K562 (cell line): ENCODE results near the gene SPINK4. TPM values are rescaled to one million over a fixed set of nuclear protein-coding genes. Genes with fewer than 3 reads are reported as not detected.

Source experiments
- ATAC-seq: fragments of 200-7000 bp; cut with Tn5 transposase; 3 replicates; pipeline ENCODE4 v1.9.1; 2020; ENCODE audit warnings: moderate library complexity
- BruUV-seq: library from RNA; stranded (reverse); fragments of 400-500 nt; replicated peaks from 2 replicates; lab custom pipeline; 2021; lab: Mats Ljungman, UMichigan
- CTCF ChIA-PET: fragments of 300-600 bp; formaldehyde crosslinking; extraction: SDS; loops from one replicate; lab custom pipeline; 2021; ENCODE audit warnings: low intra/inter-chr PET ratio; lab: Yijun Ruan, JAX
- POLR2A ChIA-PET: fragments of 300-600, 350-650 bp; sonication (Branson Sonifier 250); formaldehyde crosslinking; extraction: SDS; loops from one replicate; lab custom pipeline; 2021; ENCODE audit warnings: antibody characterized with exemption, inconsistent platforms; lab: Yijun Ruan, JAX
- DNase-seq, 4 experiments: peaks; one replicate each; pipeline versions ENCODE4 v3.0.0 to v3.0.0-alpha.2; 2011 to 2018; ENCODE audit warnings: low spot score in 3 of 4, mixed read lengths in 3 of 4; ENCODE audit errors: extremely low read depth in 1 of 4
- FAIRE-seq: peaks from 2 replicates; lab custom pipeline; 2011; peaks lifted over from hg19 to GRCh38; lab: Jason Lieb, UNC
- H2AFZ ChIP-seq: 2 replicates; pipeline ENCODE4 v1.6.0; 2011; ENCODE audit warnings: low read depth, low read length, control low read depth, inconsistent platforms
- H3K27ac ChIP-seq: fragments of 200-600 bp; 3 replicates; pipeline ENCODE4 v1.8.0; 2011; ENCODE audit warnings: low read depth, mild to moderate bottlenecking, control low read depth, inconsistent platforms, low read length, moderate library complexity, mixed read lengths; ENCODE audit errors: extremely low read depth
- H3K27me3 ChIP-seq, 2 experiments: fragments of 300-600 bp in 1 of 2; 2 replicates in 1 of 2; 3 replicates in 1 of 2; pipeline versions ENCODE4 v1.6.0 to v1.8.0; 2011; ENCODE audit warnings: inconsistent platforms in 2 of 2, low read length in 2 of 2, mild to moderate bottlenecking in 1 of 2, mixed read lengths in 1 of 2, moderate library complexity in 1 of 2; ENCODE audit not compliant: control insufficient read depth in 2 of 2, insufficient read depth in 2 of 2
- H3K36me3 ChIP-seq: fragments of 300-600 bp; 3 replicates; pipeline ENCODE4 v1.8.0; 2011; ENCODE audit warnings: mild to moderate bottlenecking, low read length, inconsistent platforms; ENCODE audit not compliant: control insufficient read depth, insufficient read depth
- H3K4me1 ChIP-seq, 2 experiments: fragments of 200-600 bp in 1 of 2; replicated peaks in 1 of 2; 2 replicates in 1 of 2; 3 replicates in 1 of 2; pipeline versions ENCODE4 v1.5.1 to v1.8.0; 2011; ENCODE audit warnings: inconsistent platforms in 2 of 2, low read length in 2 of 2, mild to moderate bottlenecking in 1 of 2, mixed read lengths in 1 of 2, moderate library complexity in 1 of 2; ENCODE audit not compliant: control insufficient read depth in 2 of 2, insufficient read depth in 2 of 2
- H3K4me2 ChIP-seq: 2 replicates; pipeline ENCODE4 v1.6.1; 2011; ENCODE audit warnings: low read length, control low read depth, inconsistent platforms, mixed read lengths; ENCODE audit not compliant: insufficient read depth
- H3K4me3 ChIP-seq: fragments of 200-600 bp; sonication (generic), shearing (Covaris generic); 2 replicates; pipeline ENCODE4 v1.5.1; 2016; ENCODE audit warnings: control low read depth, inconsistent platforms
- H3K79me2 ChIP-seq: fragments of 200-600 bp; 3 replicates; pipeline ENCODE4 v1.8.0; 2011; ENCODE audit warnings: low read length, inconsistent platforms; ENCODE audit not compliant: control insufficient read depth, insufficient read depth
- H3K9ac ChIP-seq, 2 experiments: 2 replicates each; pipeline versions ENCODE4 v1.6.0 to v1.6.1; 2011; ENCODE audit warnings: low read depth in 2 of 2, low read length in 2 of 2, control low read depth in 1 of 2, inconsistent platforms in 1 of 2, mild to moderate bottlenecking in 1 of 2, mixed read lengths in 1 of 2; ENCODE audit not compliant: insufficient read depth in 1 of 2
- H3K9me1 ChIP-seq: one replicate; pipeline ENCODE4 v1.6.0; 2011; ENCODE audit warnings: inconsistent platforms, mild to moderate bottlenecking, low read length, moderate library complexity; ENCODE audit not compliant: control insufficient read depth, insufficient read depth
- H3K9me3 ChIP-seq: replicated peaks from 2 replicates; pipeline ENCODE4 v1.5.1; 2011; ENCODE audit warnings: low read depth, low read length, inconsistent platforms; ENCODE audit not compliant: control insufficient read depth, insufficient read depth
- H4K20me1 ChIP-seq: replicated peaks from 2 replicates; pipeline ENCODE4 v1.6.1; 2011; ENCODE audit warnings: low read length, inconsistent platforms, mixed read lengths; ENCODE audit not compliant: control insufficient read depth, insufficient read depth
- ARID2 ChIP-seq: fragments of 450-650 bp; IDR thresholded peaks from 2 replicates; pipeline ENCODE4 v1.6.1; 2017; ENCODE audit warnings: antibody characterized with exemption, mild to moderate bottlenecking
- CTBP1 ChIP-seq: fragments of 450-650 bp; IDR thresholded peaks from 2 replicates; pipeline ENCODE4 v1.6.1; 2016; ENCODE audit warnings: borderline replicate concordance
- EP400 ChIP-seq: fragments of 450-650 bp; IDR thresholded peaks from 2 replicates; pipeline ENCODE4 v1.6.1; 2017; ENCODE audit warnings: antibody characterized with exemption, mild to moderate bottlenecking, moderate library complexity
- FOXK2 ChIP-seq, 2 experiments: fragments of 450-650 bp; IDR thresholded peaks in 1 of 2; conservative IDR thresholded peaks in 1 of 2; 2 replicates each; pipeline ENCODE4 v1.6.1; 2016; ENCODE audit warnings: low read depth in 2 of 2, mild to moderate bottlenecking in 1 of 2
- GTF3C2 ChIP-seq: IDR thresholded peaks from 3 replicates; pipeline ENCODE4 v1.6.1; 2011; ENCODE audit warnings: borderline replicate concordance, mild to moderate bottlenecking, moderate library complexity; ENCODE audit not compliant: insufficient read length; ENCODE audit errors: extremely low read depth
- KLF16 ChIP-seq: IDR thresholded peaks from 2 replicates; pipeline ENCODE4 v1.6.1; 2016; ENCODE audit warnings: antibody characterized with exemption
- NFIX ChIP-seq: fragments of 250-450 bp; sonication (Bioruptor Pico); IDR thresholded peaks from 2 replicates; pipeline ENCODE4 v1.4.0; 2020; ENCODE audit warnings: low read depth, mild to moderate bottlenecking, moderate library complexity
- RBFOX2 ChIP-seq: fragments of 200-400 bp; formaldehyde crosslinking; IDR thresholded peaks from 2 replicates; pipeline ENCODE4 v1.6.1; 2017; ENCODE audit warnings: low read depth, mild to moderate bottlenecking, low read length, moderate library complexity
- SMARCB1 ChIP-seq: IDR thresholded peaks from 2 replicates; pipeline ENCODE4 v1.6.1; 2011; ENCODE audit warnings: improper control_type of control experiment, low read depth; ENCODE audit not compliant: insufficient read length
- SRSF1 ChIP-seq: fragments of 200-400 bp; formaldehyde crosslinking; IDR thresholded peaks from 2 replicates; pipeline ENCODE4 v1.6.1; 2017; ENCODE audit warnings: mild to moderate bottlenecking, low read depth, low read length, moderate library complexity
- THRA ChIP-seq: fragments of 450-650 bp; IDR thresholded peaks from 2 replicates; pipeline ENCODE4 v1.6.1; 2017; ENCODE audit warnings: mild to moderate bottlenecking, moderate library complexity
- TOE1 ChIP-seq, 2 experiments: fragments of 450-650 bp in 1 of 2; sonication (generic) in 1 of 2; formaldehyde crosslinking in 1 of 2; IDR thresholded peaks; 2 replicates each; pipeline versions ENCODE4 v1.7.1 to v1.8.0; 2016 to 2022; ENCODE audit warnings: borderline replicate concordance in 2 of 2, mild to moderate bottlenecking in 2 of 2, antibody characterized with exemption in 1 of 2, inconsistent platforms in 1 of 2, low read depth in 1 of 2, missing genetic modification reagents in 1 of 2, moderate library complexity in 1 of 2
- ZNF239 ChIP-seq: fragments of 250-450 bp; sonication (Bioruptor Pico); IDR thresholded peaks from 2 replicates; pipeline ENCODE4 v1.4.0; 2020; ENCODE audit warnings: mild to moderate bottlenecking
- ZNF3 ChIP-seq: fragments of 250-450 bp; sonication (Bioruptor Pico); IDR thresholded peaks from 2 replicates; pipeline ENCODE4 v1.5.0; 2021; ENCODE audit warnings: mild to moderate bottlenecking, moderate library complexity
- ZSCAN29 ChIP-seq: fragments of 450-650 bp; IDR thresholded peaks from 2 replicates; pipeline ENCODE4 v1.6.1; 2017
- WGBS: fragments of 100-300 bp; shearing (Covaris generic); methylation state at CpG from one replicate; pipeline ENCODE4 v1.1.6; 2016; ENCODE audit warnings: low coverage, mixed read lengths; ENCODE audit not compliant: insufficient coverage; ENCODE audit errors: missing lambda C conversion rate; 5-methylcytosine and 5-hydroxymethylcytosine counted together
- in situ Hi-C: fragments of 300-500 bp; cut with MboI; formaldehyde crosslinking; loops from 4 replicates; pipeline ENCODE4 v1.15.0; 2018; ENCODE audit warnings: inconsistent platforms, mixed read lengths
- intact Hi-C: fragments of 100-400 bp; cut with micrococcal nuclease; formaldehyde crosslinking; loops from 2 replicates; pipeline ENCODE4 v1.14.2; 2022
- polyA plus RNA-seq, 8 experiments: library from polyadenylated mRNA; depleted of rRNA in 4 of 8; stranded (reverse) in 5 of 8; unstranded in 3 of 8; fragments of >200 nt; fragmentation: Nextera tagmentation in 2 of 8; fragmentation: Illumina TruSeq in 1 of 8; extraction: Ambion mirVana in 2 of 8; extraction: Trizol in 1 of 8; gene quantifications; 2 replicates each; pipeline versions ENCODE4 v1.2.1 to v1.2.3, GENCODE V29; 2011 to 2014; ENCODE audit warnings: inconsistent platforms in 1 of 8, missing spikeins in 1 of 8
- total RNA-seq, 7 experiments: library from RNA; depleted of rRNA in 6 of 7; stranded (reverse); fragments of >200 nt in 6 of 7; fragmentation: Illumina TruSeq in 2 of 7; extraction: Trizol in 2 of 7; gene quantifications; 2 replicates each; pipeline versions ENCODE4 v1.2.1 to v1.2.3, GENCODE V29; 2011 to 2021; ENCODE audit warnings: low replicate concordance in 1 of 7

SPINK4 gene
- total and polyA plus RNA-seq, 9 of the 15 experiments (the other 6 are each of a cell fraction or from before 2014, with no cell fraction given): 0.74 to 5.5 (median 2.1) TPM; not detected in 2

DNA sequence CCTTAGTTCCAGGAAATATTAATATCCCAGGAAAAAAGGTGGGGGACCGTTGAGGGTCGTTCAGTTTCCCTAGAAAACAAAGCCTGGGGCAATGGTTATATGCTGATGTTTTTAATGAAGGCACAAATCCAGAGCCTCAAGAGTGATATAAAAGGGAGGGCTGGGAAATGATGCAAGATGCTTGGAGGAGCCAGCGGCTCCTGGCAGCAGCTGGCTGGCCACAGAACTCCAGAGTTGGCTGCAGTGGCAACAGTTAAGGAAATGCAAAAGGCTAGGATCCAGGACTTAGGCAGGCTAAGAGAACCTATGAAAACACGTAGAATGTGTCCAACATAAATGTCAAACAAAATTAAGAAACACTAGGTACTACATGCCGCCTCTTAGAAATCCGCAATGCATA is 41.8 kb upstream of the SPINK4 start:
- no peaks in the 10 kb centered on the region; a peak in 1 of 5 replicates for H3K4me1 ChIP-seq
- no peak overlapping the region for H3K4me3 ChIP-seq
- no peak for ATAC-seq
- H3K4me2 ChIP-seq: no peak overlapping the region
- H3K36me3 ChIP-seq: no peaks in the 10 kb centered on the region
- ChIA-PET CTCF (no interaction called here), POLR2A (no interaction called here)
- H4K20me1 ChIP-seq: no peaks in the 10 kb centered on the region
- no peak for FAIRE-seq
- BruUV-seq: no TSS peak
- H3K9me3 ChIP-seq: no peaks in the 10 kb centered on the region
- intact Hi-C loops: no loop called here
- no peak for TF ChIP-seq RBFOX2
- TF ChIP-seq ARID2: no peak
- TF ChIP-seq ZSCAN29: no peak
- no peak for TF ChIP-seq THRA
- no peak for TF ChIP-seq KLF16
- TF ChIP-seq TOE1 (IDR thresholded peaks at IDR 0.05; ENCODE audit: borderline replicate concordance): no peak
- no peak for TF ChIP-seq TOE1 (CRISPR knock-in tag; IDR thresholded peaks at IDR 0.05; ENCODE audit: borderline replicate concordance, low read depth)
- TF ChIP-seq SMARCB1: no peak
- no peak for TF ChIP-seq SRSF1
- TF ChIP-seq GTF3C2: no peak
- no peak for TF ChIP-seq NFIX
- TF ChIP-seq ZNF3 (CRISPR knock-in tag): no peak
- no peak for TF ChIP-seq FOXK2 (conservative IDR thresholded peaks at IDR 0.05 in 1 of 2, IDR thresholded peaks at IDR 0.05 in 1 of 2; ENCODE audit: low read depth in 2 of 2)
- no peak for TF ChIP-seq EP400
- TF ChIP-seq ZNF239: no peak
- no peak for TF ChIP-seq CTBP1
- peaks cover 0 to 8% of the 10 kb centered on the region in 2 experiments; a peak in 1 of 5 replicates for H3K27me3 ChIP-seq
- in situ Hi-C loops: no loop called here
- WGBS: 50% methylated on average over 5 of the region's 6 CpGs
- no peaks in the 10 kb centered on the region for H3K9me1 ChIP-seq
- no peaks in the 10 kb centered on the region for H3K79me2 ChIP-seq
- H2AFZ ChIP-seq: no peak overlapping the region
- DNase-seq: no peak
- H3K9ac ChIP-seq: no peak overlapping the region
- H3K27ac ChIP-seq: no peak overlapping the region
